PC-9 (cell line): Measurements from ENCODE around the gene FGFR2.

ENCODE experiments used
- CTCF ChIP-seq: fragments of 200-600 bp; sonication (generic); conservative IDR thresholded peaks from 2 replicates; pipeline ENCODE4 v1.6.1; 2017; ENCODE audit warnings: mixed run types, antibody characterized with exemption, mild to moderate bottlenecking, moderate library complexity
- EZH2 ChIP-seq: fragments of 200-600 bp; sonication (generic); IDR thresholded peaks from 2 replicates; pipeline ENCODE4 v1.8.0; 2017; ENCODE audit warnings: antibody characterized with exemption, low read depth

GRCh38 chr10:121617176-121617575 is 18.9 kb upstream of the FGFR2 start:
- TF ChIP-seq CTCF (no peak), EZH2 (no peak)
